ENCODE data around the gene HAGH.

Gene HAGH

GRCh38 chr16:1763521-1764511, 62.8 kb downstream of the HAGH start:
- H3K27me3 Mint-ChIP-seq (ENCODE audit: low read depth) = no peaks in the 10 kb centered on the region
- no peak overlapping the region for H3K4me3 Mint-ChIP-seq
- peaks cover 7% of the 10 kb centered on the region for H3K36me3 Mint-ChIP-seq (ENCODE audit: low read depth)
- peak; percentile 42 to 61 (median 47) for TF ChIP-seq CTCF (IDR thresholded peaks at IDR 0.05; ENCODE audit: unreplicated experiment in 3 of 3)
- H3K9me3 Mint-ChIP-seq = no peaks in the 10 kb centered on the region
- H3K27ac Mint-ChIP-seq = no peak overlapping the region
- H3K4me1 Mint-ChIP-seq = no peaks in the 10 kb centered on the region

- Mint-ChIP-seq H3K27ac (no peak overlapping the region), H3K27me3 (ENCODE audit: low read depth) (no peaks in the 10 kb centered on the region), H3K4me1 (no peaks in the 10 kb centered on the region), H3K36me3 (ENCODE audit: low read depth) (peaks cover 7% of the 10 kb centered on the region), H3K9me3 (no peaks in the 10 kb centered on the region), H3K4me3 (no peak overlapping the region)
- TF ChIP-seq CTCF (IDR thresholded peaks at IDR 0.05; ENCODE audit: unreplicated experiment in 3 of 3) = no peak
These were observed 63.6 kb downstream of the HAGH start for GRCh38 chr16:1762879-1763520.

GRCh38 chr16:1762196-1762878, 64.3 kb downstream of the HAGH start:
- H3K36me3 Mint-ChIP-seq (ENCODE audit: low read depth) = peaks cover 7% of the 10 kb centered on the region
- H3K4me1 Mint-ChIP-seq = no peaks in the 10 kb centered on the region
- H3K9me3 Mint-ChIP-seq = no peaks in the 10 kb centered on the region
- H3K4me3 Mint-ChIP-seq = no peak overlapping the region
- no peak for TF ChIP-seq CTCF (IDR thresholded peaks at IDR 0.05; ENCODE audit: unreplicated experiment in 3 of 3)
- no peaks in the 10 kb centered on the region for H3K27me3 Mint-ChIP-seq (ENCODE audit: low read depth)
- no peak overlapping the region for H3K27ac Mint-ChIP-seq

- no peaks in the 10 kb centered on the region for H3K9me3 Mint-ChIP-seq
- no peak overlapping the region for H3K27ac Mint-ChIP-seq
- H3K36me3 Mint-ChIP-seq (ENCODE audit: low read depth) = peaks cover 7% of the 10 kb centered on the region
- no peak for TF ChIP-seq CTCF (IDR thresholded peaks at IDR 0.05; ENCODE audit: unreplicated experiment in 3 of 3)
- no peaks in the 10 kb centered on the region for H3K4me1 Mint-ChIP-seq
- no peak overlapping the region for H3K4me3 Mint-ChIP-seq
- no peaks in the 10 kb centered on the region for H3K27me3 Mint-ChIP-seq (ENCODE audit: low read depth)
These were observed 64.9 kb downstream of the HAGH start for GRCh38 chr16:1761751-1762150.

- Mint-ChIP-seq H3K27me3 (ENCODE audit: low read depth) (no peaks in the 10 kb centered on the region), H3K4me1 (no peaks in the 10 kb centered on the region), H3K27ac (no peak overlapping the region), H3K9me3 (no peaks in the 10 kb centered on the region), H3K36me3 (ENCODE audit: low read depth) (peaks cover 7% of the 10 kb centered on the region), H3K4me3 (no peak overlapping the region)
- TF ChIP-seq CTCF (IDR thresholded peaks at IDR 0.05; ENCODE audit: unreplicated experiment in 3 of 3) = no peak
These were observed 65.7 kb downstream of the HAGH start for GRCh38 chr16:1760911-1761310.
